Pulmonary artery endothelial cell (primary cell): ENCODE results near the gene SEMA4C. TPM values are rescaled to one million over a fixed set of nuclear protein-coding genes. Genes with fewer than 3 reads are reported as not detected.

ENCODE experiments used
- DNase-seq: peaks from one replicate; pipeline ENCODE4 v3.0.0-alpha.2; 2011; ENCODE audit warnings: low read depth, low spot score
- total RNA-seq: library from RNA; depleted of rRNA; stranded (reverse); fragments of >200 nt; gene quantifications from 2 replicates; pipeline ENCODE4 v1.2.3, GENCODE V29; 2014

The SEMA4C gene
- total RNA-seq, 1 donor from 2014 or later = 19.4 TPM

- no peak for DNase-seq
These were observed 23.1 kb downstream of the SEMA4C start for GRCh38 chr2:96846825-96847224.

GRCh38 chr2:96844405-96844808, 25.5 kb downstream of the SEMA4C start:
- no peak for DNase-seq

GRCh38 chr2:96843538-96844268, 26.2 kb downstream of the SEMA4C start, which contains the start of gene ANKRD23:
Gene ANKRD23 (minus strand): TSS chr2:96844021. CDS start chr2:96843992, 29 bp downstream.
- no peak for DNase-seq

GRCh38 chr2:96842600-96842999, 27.3 kb downstream of the SEMA4C start:
- no peak for DNase-seq

- DNase-seq = no peak
These were observed 28.0 kb downstream of the SEMA4C start for GRCh38 chr2:96841701-96842495.

GRCh38 chr2:96839875-96840850, 29.7 kb downstream of the SEMA4C start:
- no peak for DNase-seq

GRCh38 chr2:96839293-96839874, 30.5 kb downstream of the SEMA4C start:
- no peak for DNase-seq

- DNase-seq = no peak
These were observed 31.3 kb downstream of the SEMA4C start for GRCh38 chr2:96838345-96839292.

GRCh38 chr2:96837575-96837974, 32.3 kb downstream of the SEMA4C start:
- DNase-seq = no peak

- DNase-seq = no peak
These were observed 34.0 kb downstream of the SEMA4C start for GRCh38 chr2:96835830-96836229.

- no peak for DNase-seq
These were observed 36.9 kb downstream of the SEMA4C start for GRCh38 chr2:96832754-96833507.

GRCh38 chr2:96832408-96832753, 37.5 kb downstream of the SEMA4C start:
- no peak for DNase-seq

GRCh38 chr2:96831679-96832078, 38.2 kb downstream of the SEMA4C start:
- no peak for DNase-seq

GRCh38 chr2:96830044-96830562, 39.8 kb downstream of the SEMA4C start:
- DNase-seq = no peak

- DNase-seq = no peak
These were observed 41.0 kb downstream of the SEMA4C start for GRCh38 chr2:96828874-96829273.

GRCh38 chr2:96828436-96828835, 41.4 kb downstream of the SEMA4C start:
- no peak for DNase-seq

- DNase-seq = no peak
These were observed 43.2 kb downstream of the SEMA4C start for GRCh38 chr2:96826546-96827278.

- no peak for DNase-seq
These were observed 44.8 kb downstream of the SEMA4C start for GRCh38 chr2:96825057-96825456.
